Neural progenitor cell (in vitro differentiated cells): ENCODE data around the gene PRKAG2.

Experiments
- EZH2 ChIP-seq: fragments of 200-600 bp; sonication (generic); IDR thresholded peaks from 2 replicates; pipeline ENCODE4 v1.6.1; 2017; ENCODE audit warnings: antibody characterized with exemption, mild to moderate bottlenecking, moderate library complexity
- TF ChIP-seq, protein P1 (sequence below): fragments of 200-600 bp; sonication (generic); IDR thresholded peaks from 2 replicates; pipeline ENCODE4 v1.5.1; 2017; ENCODE audit warnings: antibody characterized with exemption, mild to moderate bottlenecking

DNA sequence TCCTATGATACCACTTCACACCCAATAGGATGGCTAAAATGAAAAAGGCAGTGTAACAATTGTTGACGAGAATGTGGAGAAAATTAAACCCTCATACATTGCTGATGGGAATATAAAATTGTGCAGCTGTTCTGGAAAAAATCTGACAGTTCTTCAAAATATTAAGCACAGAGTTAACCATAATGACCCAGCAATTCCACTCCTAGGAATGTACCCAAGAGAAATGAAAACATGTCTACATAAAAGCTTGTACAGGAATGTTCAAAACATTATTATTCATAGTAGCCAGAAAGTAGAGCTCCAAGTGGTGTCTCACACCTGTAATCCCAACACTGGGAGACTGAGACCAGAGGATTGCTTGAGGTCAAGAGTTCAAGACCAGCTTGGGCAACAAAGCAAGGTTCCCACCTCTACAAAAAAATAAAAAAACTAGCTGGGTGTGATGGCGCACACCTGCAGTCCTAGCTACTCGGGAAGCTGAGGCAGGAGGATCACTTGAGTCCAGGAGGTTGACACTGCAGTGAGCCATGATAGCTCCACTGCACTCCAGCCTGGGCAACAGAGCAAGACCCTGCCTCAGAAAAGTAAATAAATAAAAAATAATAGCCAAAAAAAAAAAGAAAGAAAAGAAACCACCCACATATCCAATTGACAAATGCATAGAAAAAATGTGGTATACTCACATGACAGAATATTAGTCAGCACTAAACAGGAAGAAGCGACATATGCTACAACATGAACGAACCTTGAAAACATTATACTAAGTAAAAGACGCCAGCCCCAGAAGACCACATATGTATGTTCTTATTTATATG, 362.2 kb downstream of the PRKAG2 start:
- TF ChIP-seq, protein P1, sequence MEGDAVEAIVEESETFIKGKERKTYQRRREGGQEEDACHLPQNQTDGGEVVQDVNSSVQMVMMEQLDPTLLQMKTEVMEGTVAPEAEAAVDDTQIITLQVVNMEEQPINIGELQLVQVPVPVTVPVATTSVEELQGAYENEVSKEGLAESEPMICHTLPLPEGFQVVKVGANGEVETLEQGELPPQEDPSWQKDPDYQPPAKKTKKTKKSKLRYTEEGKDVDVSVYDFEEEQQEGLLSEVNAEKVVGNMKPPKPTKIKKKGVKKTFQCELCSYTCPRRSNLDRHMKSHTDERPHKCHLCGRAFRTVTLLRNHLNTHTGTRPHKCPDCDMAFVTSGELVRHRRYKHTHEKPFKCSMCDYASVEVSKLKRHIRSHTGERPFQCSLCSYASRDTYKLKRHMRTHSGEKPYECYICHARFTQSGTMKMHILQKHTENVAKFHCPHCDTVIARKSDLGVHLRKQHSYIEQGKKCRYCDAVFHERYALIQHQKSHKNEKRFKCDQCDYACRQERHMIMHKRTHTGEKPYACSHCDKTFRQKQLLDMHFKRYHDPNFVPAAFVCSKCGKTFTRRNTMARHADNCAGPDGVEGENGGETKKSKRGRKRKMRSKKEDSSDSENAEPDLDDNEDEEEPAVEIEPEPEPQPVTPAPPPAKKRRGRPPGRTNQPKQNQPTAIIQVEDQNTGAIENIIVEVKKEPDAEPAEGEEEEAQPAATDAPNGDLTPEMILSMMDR, result no peak
- TF ChIP-seq EZH2, result no peak
